GM12892 (cell line): ENCODE measurements around the gene COMP.

Source experiments
- POLR2A ChIP-seq: IDR thresholded peaks from 2 replicates; pipeline ENCODE4 v1.6.1; 2011; ENCODE audit warnings: low read depth, low read length, control low read depth
- TAF1 ChIP-seq: IDR thresholded peaks from 2 replicates; pipeline ENCODE4 v1.6.1; 2011; ENCODE audit warnings: low read depth, mild to moderate bottlenecking, control low read depth, low read length, borderline replicate concordance

- TF ChIP-seq TAF1 (no peak), POLR2A (no peak)
Observed at GRCh38 chr19:18778826-18779495, 12.1 kb downstream of the COMP start.
